Ishikawa (cell line): ENCODE results near the gene ARMC9.

Experiments used
- CEBPB ChIP-seq: IDR thresholded peaks from 2 replicates; pipeline ENCODE4 v1.6.1; 2012
- CREB1 ChIP-seq: IDR thresholded peaks from 2 replicates; pipeline ENCODE4 v1.6.1; 2012; ENCODE audit warnings: low read depth
- EGR1 ChIP-seq: IDR thresholded peaks from 2 replicates; pipeline ENCODE4 v1.6.1; 2012
- EP300 ChIP-seq: IDR thresholded peaks from 2 replicates; pipeline ENCODE4 v1.6.1; 2012; ENCODE audit warnings: borderline replicate concordance
- FOXM1 ChIP-seq: IDR thresholded peaks from 2 replicates; pipeline ENCODE4 v1.6.1; 2012; ENCODE audit warnings: low read depth, borderline replicate concordance
- MAX ChIP-seq: IDR thresholded peaks from 2 replicates; pipeline ENCODE4 v1.6.1; 2012
- NFIC ChIP-seq: IDR thresholded peaks from 2 replicates; pipeline ENCODE4 v1.6.1; 2012
- RAD21 ChIP-seq: IDR thresholded peaks from 2 replicates; pipeline ENCODE4 v1.6.1; 2012; ENCODE audit warnings: low read depth
- REST ChIP-seq: IDR thresholded peaks from 2 replicates; pipeline ENCODE4 v1.6.1; 2012; ENCODE audit warnings: low read depth, mild to moderate bottlenecking
- TAF1 ChIP-seq: IDR thresholded peaks from 2 replicates; pipeline ENCODE4 v1.6.1; 2012; ENCODE audit warnings: low read depth, mild to moderate bottlenecking
- TCF12 ChIP-seq: IDR thresholded peaks from 2 replicates; pipeline ENCODE4 v1.6.1; 2012; ENCODE audit warnings: low read depth
- TEAD4 ChIP-seq: IDR thresholded peaks from 2 replicates; pipeline ENCODE4 v1.6.1; 2012
- USF1 ChIP-seq: IDR thresholded peaks from 2 replicates; pipeline ENCODE4 v1.6.1; 2012
- YY1 ChIP-seq: IDR thresholded peaks from 2 replicates; pipeline ENCODE4 v1.6.1; 2012; ENCODE audit warnings: low read depth
- ZBTB7A ChIP-seq: IDR thresholded peaks from 2 replicates; pipeline ENCODE4 v1.6.1; 2012; ENCODE audit warnings: low read depth

ARMC9 gene

GRCh38 chr2:231337807-231338759 lies 139.7 kb downstream of the ARMC9 start:
- TF ChIP-seq TCF12 (no peak), CEBPB (peak; percentile 73)

- TF ChIP-seq CEBPB, result peak; percentile 88
- no peak for TF ChIP-seq YY1
Observed at GRCh38 chr2:231339316-231339715, 140.9 kb downstream of the ARMC9 start.

- TF ChIP-seq USF1, result no peak
- TF ChIP-seq FOXM1, result no peak
- TF ChIP-seq ZBTB7A, result no peak
- no peak for TF ChIP-seq NFIC
- TF ChIP-seq CREB1, result no peak
- TF ChIP-seq TAF1, result no peak
- TF ChIP-seq CEBPB, result no peak
- TF ChIP-seq RAD21, result no peak
- TF ChIP-seq TCF12, result no peak
- TF ChIP-seq EP300, result no peak
- no peak for TF ChIP-seq MAX
- TF ChIP-seq YY1, result no peak
- TF ChIP-seq TEAD4, result no peak
- no peak for TF ChIP-seq REST
Observed at GRCh38 chr2:231341100-231341499, 142.7 kb downstream of the ARMC9 start.

GRCh38 chr2:231342061-231342711 lies 143.8 kb downstream of the ARMC9 start:
- TF ChIP-seq CEBPB (no peak), TCF12 (no peak), FOXM1 (no peak), NFIC (no peak), REST (no peak), TAF1 (no peak), EP300 (no peak), YY1 (no peak), CREB1 (no peak), ZBTB7A (no peak)

GRCh38 chr2:231343006-231343710 lies 144.7 kb downstream of the ARMC9 start:
- TF ChIP-seq ZBTB7A (no peak), CREB1 (no peak), EGR1 (no peak), FOXM1 (no peak), EP300 (no peak)

- TF ChIP-seq TEAD4, result no peak
- no peak for TF ChIP-seq TAF1
- TF ChIP-seq NFIC, result no peak
- no peak for TF ChIP-seq TCF12
- TF ChIP-seq ZBTB7A, result no peak
- no peak for TF ChIP-seq EGR1
- no peak for TF ChIP-seq MAX
- TF ChIP-seq RAD21, result no peak
- no peak for TF ChIP-seq YY1
- TF ChIP-seq EP300, result no peak
- no peak for TF ChIP-seq FOXM1
Observed at GRCh38 chr2:231343988-231344387, 145.6 kb downstream of the ARMC9 start.
